ENCODE results near the gene SLC2A13.
"Not testable (repeated sequence)": the region's sequence is repeated elsewhere in the genome, so short reads cannot be mapped to it uniquely, and the experiment has no call there.

The SLC2A13 gene

DNA sequence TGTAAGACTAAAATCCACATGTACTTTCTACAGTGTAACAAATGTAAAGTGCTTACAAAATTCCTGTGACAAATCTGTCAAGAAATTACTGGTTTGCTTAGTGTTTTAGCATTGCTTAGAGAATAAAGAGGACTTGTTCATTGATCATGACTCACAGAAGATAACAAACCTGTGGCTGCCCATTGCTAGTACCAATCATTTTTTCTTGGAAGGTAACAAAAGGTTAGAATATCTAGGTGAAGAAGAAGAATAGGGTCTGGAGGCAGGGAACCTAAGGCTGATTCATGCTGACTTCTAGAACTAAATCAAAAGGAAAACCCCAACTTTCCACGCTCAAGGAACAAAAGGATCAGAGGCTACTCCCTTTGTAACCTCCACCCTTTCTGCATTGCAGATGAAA, 253.5 kb downstream of the SLC2A13 start:
- no peak for DNase-seq

DNA sequence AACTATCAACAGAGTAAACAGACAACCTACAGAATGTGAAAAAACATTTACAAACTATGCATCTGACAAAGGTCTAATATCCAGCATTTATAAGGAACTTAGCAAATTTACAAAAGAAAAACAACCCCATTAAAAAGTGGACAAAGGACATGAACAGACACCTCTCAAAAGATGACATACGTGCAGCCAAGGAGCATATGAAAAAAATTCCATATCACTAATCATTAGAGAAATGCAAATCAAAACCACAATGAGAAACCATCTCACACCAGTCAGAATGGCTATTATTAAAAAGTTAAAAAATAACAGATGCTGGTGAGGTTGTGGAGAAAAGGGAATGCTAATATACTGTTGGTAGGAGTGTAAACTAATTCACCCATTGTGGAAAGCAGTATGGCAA, 257.7 kb downstream of the SLC2A13 start:
- not testable (repeated sequence) for DNase-seq

DNA sequence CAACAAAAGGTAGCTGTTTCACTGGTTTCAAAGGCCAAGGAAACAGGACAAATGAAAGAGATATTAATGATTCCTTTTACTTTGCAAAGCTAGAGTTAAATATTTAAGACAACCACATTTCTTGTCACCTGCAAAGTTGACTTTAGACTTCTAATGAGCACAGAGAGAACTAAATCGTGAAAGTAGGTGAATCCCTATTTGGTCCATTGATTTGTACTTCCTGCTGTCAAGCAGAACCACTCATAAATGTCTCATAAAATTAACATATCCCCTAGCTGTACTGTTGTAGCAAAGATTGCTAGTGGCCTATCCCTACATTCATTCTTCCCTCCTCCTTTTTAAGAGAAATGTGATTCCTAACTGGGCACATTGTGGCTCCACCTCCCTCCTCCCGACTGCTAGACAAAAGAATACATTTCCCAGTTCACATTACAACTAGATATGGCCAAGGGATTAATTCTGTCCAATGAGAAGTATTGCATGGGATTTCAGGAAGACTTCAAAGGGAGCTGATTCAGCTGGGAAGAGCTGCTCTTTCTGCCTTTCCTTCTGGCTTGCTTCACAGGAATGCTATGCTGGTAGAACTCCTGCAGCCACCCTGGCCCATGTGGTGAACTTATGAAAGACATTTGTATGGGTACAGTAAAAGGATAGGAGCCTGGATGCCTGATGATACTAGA, 258.8 kb downstream of the SLC2A13 start:
- no peak for DNase-seq

DNA sequence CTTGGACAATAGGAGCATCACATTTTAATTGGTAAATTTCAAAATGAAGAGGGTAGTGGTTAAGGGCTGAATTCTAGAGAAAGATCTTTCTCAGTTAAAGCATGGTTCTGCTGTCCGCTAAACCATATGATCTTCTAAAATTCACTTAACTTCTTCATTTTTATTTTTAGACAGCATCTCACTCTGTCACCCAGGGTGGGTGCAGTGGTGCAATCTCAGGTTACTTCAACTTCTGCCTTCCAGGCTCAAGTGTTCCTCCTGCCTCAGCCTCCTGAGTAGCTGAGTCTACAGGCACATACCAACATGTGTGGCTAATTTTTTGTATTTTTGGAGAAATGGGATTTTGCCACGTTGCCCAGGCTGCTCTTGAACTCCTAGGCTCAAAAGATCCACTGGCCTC, 259.6 kb downstream of the SLC2A13 start:
- DNase-seq, result peak; percentile 10

DNA sequence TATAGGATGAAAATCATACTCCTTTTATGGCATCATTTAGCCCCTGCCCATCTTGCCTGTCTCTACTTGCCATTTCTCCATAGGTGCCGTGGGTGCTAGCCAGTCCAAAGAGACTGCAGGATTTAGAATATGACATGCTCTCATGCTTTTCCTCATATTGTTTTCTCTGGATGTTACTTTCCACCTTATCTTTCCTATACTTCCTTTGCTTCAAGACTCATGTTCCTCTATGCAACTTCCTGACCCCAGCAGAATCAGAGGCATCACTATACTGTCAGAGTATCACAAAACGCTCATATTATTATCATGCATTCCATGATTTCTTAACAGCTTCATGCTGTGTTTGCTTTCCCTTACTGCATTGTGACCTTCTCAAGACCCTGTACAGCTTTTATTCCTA, 265.5 kb downstream of the SLC2A13 start:
- DNase-seq, result no peak

DNA sequence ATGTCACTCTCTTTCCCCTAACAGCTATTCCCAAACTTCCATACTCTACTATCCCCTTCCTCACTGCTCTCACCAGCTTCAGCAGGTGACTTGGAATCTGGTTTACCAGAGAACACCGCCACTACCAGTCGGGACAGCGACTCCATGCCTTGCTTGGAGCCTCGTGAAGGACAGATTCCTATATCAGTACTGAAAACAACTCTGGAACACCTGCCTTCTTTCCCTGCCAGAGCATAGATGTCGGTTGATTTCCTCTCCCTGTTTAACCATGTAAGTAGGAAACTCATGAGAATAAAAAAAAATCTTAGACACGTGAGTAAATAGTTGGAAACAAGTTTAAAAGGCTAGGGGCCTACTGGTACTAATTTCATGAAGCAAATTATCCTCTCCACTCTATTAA, 266.8 kb downstream of the SLC2A13 start:
- no peak for DNase-seq

DNA sequence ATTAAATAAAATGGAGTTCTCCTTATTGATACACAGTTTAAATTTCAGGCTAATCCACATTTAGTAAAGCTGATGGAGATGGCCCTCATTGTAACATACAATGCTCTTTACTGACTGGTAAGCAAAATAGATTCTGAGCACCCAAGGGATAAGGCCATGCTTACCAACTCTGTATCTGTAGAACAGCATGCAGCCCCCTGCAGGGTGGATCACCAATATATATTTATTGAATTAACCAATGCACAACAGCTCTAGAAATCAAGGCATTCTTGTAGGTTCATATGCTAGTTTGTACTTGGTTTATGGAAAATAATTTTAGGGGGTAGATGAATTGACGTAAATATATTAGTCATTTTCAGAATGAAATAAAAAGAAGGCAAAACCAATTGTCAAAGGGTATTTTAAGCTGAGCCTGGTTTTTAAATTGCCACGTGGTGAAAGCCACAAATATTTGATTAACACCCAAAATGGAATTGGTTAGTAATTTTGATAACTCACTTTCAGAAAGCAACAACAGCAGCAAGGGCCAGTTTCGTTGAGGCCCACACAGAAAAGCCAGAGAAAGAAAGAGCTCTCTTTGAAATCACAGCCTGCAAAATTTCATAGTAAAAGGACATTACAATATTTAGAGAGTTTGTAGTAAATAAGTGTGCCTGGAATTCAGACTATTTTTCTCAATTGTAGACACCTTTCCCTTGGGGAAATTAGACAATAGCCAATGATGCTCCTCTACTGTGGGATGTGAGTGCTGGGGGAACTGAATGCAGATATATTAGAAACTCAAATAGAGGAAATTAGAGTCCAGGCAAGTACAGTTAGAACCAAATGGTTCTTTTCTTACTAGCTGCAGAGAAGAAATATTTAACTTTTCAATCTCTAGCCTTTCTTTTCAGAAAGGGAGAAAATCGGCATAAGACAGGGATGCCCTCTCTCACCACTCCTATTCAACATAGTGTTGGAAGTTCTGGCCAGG, 270.1 kb downstream of the SLC2A13 start:
- DNase-seq, result no peak

DNA sequence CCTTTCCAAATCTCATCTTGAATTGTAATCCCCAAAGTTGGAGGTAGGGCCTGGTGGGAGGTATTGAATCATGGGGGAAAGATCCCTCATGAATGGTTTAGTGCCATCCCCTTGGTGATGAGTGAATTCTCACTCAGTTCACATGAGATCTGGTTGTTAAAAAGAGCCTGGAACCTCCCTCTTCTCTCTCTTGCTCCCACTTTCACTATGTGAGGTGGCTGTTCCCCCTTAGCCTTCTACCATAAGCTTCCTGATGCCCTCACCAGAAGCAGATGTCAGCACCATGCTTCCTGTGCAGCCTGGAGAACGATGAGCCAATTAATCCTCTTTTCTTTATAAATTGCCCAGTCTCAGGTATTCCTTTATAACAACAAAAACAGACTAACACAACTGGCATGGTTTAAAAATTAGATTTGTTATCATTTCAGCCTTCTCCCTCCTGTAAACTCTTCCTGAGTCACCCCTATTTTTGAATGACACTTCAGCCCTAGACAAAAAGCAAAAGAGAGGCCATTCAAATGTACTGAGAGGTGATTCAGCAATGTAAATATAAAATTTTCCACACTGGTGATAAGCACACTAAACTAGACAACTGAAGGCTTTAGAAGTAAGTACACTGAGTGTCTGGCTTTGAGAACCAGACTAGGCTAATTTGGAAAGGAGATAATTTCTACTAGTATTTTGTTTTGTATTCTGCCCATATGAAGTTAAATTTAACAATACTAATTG, 274.1 kb downstream of the SLC2A13 start:
- peak; percentile 11 for DNase-seq

DNA sequence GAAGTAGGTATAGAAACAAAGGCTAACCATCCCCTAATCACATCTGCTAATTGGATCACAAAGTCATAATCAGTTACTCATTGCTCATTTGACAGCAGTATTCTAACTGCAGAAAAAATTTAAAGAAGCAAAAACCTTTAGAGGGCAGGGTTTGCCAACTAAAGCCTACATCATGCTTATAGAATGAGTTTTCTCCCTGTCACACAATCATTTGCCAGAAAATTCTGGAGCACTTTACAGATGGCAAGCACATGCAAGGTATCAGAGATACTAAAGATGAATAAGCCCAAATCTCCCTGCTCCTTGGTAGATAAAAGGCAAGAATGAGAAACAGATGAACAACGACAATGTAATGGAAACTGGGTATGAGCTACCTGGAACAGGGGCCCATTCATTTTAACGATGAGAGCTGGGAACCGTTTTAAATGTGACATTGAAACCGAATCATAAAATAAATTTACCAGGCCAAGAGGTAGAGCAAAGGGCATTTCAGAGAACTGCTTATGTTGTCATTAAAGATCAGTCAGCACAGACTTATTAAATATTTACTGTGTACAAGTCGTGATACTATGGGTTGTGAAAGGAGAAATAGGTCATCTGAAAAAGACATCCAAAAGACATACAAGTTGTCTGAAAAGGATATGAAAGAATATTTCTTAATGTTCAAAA, 274.9 kb downstream of the SLC2A13 start:
- no peak for DNase-seq

DNA sequence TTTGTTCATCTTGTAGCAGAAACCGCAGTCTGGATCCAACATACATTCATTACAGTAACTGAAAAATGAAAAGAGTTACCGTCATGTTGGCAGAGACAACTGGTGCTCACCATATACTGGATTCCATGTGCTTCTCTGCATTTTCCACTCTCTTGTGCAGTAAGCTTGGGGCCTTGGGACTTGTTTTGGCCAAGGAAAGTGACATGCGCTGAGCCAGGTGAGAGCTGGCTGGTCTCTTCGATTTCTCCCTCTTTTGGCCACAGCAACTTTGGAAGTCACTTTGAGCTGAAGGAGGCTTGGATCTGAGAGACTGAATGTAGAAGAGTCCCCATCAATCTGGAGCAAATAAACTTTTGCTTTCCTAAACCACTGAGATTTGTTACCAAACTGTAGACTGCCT, 275.7 kb downstream of the SLC2A13 start:
- DNase-seq, result no peak

DNA sequence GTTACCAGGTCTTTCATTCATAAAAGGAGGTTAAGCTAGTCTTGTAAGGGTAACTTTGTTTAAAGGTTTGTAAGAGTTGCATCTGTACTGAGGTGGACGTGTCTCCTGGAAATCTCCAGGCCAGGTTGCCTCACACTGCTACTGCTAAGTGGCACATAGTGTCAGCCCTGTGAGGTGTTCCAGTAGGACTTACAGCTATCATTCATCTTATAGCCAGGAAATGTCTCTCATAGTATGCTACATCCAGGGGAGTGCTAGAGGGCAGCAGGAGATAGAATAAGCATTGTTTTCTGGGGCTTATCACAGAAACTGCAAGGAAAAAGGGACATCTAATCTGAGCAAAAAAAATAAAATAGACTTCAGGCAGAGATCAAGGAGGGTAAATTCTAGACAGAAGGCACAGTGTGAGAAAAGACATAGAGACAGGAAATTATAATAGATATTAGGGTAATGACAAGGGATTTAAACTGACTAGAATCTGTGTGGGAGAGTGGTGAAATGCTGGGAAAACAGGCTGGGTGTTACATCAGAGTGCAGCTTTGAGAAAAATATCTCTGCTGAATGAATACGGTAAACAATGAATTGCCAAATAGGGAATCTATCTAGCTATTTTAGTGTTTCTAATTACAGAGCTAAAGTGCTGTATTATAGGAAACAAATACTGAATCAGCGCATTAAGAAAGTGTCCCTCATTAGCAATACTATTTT, 281.2 kb downstream of the SLC2A13 start:
- no peak for DNase-seq

DNA sequence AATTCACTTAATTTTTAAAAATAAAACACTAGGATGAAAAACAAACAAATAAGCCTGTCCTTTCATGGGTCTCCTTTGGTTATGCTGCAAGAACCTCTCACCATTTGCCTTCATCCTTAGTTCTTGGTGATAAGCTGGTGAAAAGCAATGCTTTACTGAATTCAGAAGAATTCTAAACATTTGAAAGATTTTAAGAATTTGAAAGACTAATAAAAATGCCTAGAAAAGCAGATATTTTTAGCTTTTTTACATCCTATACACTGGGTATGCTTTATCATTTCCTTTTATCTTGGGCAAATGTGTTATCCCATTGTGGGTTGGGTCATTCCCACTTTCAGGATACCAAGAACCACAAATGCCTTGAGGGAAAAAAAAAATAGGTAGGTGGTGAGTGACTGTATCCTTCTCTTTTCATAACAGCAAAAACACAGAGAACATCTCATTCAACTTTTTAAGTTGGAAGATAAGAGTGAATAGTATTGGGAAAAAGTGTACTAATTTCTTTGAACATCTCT, 289.2 kb downstream of the SLC2A13 start:
- no peak for DNase-seq

DNA sequence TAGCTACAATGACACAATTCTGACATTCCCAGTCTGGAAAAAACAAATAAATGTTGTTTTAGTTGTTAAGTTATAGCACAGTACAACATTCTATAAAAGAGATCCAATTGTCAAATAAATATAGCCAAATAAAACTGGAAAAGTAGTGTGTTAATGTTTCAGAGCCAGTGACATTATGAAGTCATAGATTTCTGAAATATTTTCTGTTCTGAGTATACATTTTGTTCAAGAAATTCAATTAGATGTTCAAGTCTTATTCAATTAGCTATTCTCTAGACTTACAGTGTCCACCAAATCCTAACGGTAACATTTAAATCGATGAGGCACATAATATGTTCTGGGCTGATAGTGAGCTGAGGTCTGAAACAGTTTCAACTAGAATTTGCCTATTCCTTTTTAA, 290.1 kb downstream of the SLC2A13 start:
- no peak for DNase-seq

DNA sequence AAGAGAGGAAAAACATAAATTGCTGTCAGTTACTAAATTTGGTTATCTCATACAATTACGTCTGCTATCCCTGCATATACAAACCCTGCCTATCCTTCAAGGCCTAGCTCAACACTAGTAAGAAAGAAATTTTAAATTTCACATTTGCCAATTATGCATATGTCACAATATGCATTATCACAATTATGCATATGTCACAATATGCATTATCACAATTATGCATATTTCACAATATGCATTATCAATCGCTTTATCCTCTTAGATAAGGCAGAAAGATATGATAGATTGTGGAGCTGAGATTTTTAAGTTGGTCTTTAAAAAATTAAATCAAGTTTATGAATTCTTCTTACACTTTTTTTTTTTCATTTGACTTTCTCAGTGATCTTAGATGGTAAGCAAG, 291.3 kb downstream of the SLC2A13 start:
- no peak for DNase-seq

DNA sequence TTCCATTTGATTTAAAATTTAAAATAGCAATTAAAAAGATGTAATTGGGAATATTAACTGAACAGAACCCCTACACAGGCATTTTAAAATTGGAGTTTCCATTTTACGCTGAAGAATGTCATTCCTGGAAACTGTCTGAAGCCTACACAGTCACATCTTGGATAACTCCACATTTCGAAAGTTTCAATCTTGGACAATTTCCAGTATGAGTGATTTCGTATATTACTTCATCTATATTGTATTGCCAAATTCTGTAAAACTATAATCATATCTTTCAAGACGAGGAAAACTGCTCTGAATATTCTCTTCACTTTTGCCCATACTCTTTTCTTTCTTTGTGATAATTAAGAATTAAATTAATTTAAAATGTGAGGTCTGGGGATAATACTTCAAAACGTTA, 292.1 kb downstream of the SLC2A13 start:
- peak; percentile 57 for DNase-seq

DNA sequence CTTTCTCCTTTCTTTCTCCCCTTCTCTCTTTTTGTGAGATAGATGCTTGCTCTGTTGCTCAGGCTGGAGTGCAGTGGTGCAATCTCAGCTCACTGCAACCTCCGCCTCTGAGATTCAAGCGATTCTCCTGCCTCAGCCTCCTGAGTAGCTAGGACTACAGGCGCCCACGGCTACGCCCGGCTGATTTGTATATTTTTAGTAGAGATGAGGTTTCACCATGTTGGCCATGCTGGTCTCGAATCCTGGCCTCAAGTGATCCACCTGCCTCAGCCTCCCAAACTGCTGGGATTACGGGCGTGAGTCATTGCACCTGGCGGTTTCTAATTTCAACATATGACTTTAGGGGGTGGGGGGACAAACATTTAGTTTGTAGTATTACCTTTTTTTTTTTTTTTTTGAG, 293.4 kb downstream of the SLC2A13 start:
- DNase-seq, result not testable (repeated sequence)

DNA sequence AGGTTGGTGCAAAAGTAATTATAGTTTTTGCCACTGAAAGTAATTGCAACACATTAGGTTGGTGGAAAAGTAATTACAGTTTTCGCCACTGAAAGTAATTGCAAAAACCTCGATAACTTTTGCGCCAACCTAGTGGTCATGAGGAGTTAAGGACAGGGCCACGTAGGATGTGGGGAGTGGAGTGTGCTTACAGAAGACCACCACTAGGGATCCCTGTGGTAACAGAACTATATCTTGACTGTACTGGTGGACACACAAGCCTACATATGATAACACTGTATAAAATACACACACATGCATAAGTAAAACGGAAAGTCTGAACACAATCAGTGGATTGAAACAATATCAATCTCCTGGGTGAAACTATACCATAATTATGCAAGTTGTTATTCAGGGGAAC, 298.8 kb downstream of the SLC2A13 start:
- peak; percentile 9 for DNase-seq

DNA sequence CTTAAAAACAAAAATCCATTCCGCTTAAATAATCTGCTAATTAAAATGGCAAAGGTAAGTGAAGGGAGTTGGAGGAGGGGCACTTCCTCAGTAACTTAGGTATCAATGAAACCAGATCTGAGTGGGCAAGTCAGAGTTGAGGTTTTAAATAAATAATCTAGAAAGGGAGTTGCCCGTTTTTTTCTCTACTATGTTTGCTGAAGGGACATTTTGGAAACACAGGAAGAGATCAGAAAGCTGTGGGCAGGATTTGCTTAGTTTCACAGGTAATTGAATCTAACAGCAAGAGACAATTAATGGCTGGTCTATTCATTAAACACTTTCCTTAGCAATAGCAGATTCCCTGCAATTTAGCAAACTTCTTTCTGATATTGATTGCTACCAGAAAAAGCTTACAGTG, 300.2 kb downstream of the SLC2A13 start:
- no peak for DNase-seq

DNA sequence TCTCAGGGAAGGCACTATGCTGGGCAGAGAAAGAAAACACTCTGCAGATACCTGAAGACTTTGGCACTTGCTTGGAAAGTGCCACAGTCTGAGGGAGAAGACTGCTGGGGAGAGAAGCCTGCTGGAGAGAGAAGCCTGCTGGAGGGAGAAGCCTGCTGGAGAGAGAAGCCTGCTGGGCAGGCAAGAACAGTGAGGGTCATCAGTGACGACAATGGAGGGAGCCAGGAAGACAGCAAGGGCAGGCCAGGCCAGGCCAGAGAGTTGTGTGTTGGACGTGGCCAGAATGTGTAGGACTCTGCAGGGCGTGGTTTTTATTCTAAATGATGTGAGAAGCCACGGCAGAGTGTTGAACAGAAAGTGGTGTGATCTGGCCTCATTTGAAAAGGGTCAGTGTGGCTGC, 301.0 kb downstream of the SLC2A13 start:
- no peak for DNase-seq

DNA sequence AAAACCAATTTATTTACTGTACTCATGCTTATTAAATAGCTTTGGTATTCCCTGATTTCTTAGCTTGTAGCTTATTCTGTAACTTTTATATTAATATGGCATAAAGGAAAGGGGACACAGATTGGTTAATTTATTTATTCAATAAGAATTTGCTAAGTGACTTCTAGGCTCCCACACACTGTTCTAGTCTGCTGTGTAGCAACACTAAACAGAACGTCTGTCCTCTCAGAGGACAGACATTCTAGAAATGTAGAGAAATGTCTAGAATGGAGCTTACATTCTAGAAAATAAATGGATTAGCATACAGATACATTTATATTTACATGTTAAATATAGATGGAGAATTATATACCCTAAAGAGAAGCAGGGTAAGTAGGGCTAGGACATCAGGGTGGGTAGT, 301.4 kb downstream of the SLC2A13 start:
- no peak for DNase-seq

DNA sequence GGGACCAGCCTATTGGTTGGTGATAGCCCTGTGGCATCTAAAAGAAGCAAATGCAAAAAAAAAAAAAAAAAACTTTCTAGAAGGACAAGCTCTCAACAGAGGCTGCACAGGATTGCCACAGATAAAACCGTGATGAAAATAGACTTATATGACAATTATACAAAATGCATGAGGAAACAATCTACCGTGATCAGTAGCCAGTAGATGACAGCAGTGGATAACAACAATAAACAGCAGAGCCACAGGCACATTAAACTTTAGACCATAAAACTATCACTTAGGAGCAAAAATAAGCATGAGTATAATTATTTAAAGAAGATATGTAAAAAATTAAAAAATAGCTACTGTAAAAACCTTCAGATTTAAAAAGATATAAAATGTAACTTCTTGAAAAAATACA, 302.7 kb downstream of the SLC2A13 start:
- DNase-seq, result no peak

DNA sequence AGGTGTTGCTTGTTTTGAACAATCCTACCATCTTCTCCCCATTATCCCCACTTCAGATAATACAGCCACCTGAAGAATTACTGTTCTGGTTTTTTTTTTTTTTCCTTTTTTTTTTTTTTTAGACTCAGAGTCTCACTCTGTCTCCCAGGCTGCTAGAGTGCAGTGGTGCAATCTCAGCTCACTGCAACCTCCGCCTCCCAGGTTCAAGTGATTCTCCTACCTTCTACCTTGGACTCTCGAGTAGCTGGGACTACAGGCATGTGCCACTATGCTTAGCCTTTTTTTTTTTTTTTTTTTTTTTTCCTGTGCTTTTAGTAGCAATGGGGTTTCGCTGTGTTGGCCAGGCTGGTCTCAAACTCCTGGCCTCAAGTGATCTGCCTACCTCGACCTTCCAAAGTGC, 306.9 kb downstream of the SLC2A13 start:
- no peak for DNase-seq
